Glutamatergic neuron (in vitro differentiated cells): ENCODE data around the gene IL17RB. TPM values are rescaled to one million over a fixed set of nuclear protein-coding genes. Genes with fewer than 3 reads are reported as not detected.

Source experiments
- DNase-seq: peaks from one replicate; pipeline ENCODE4 v3.0.0; 2022
- H3K27ac Mint-ChIP-seq: one replicate; pipeline ENCODE4 v1.8.0; 2020; ENCODE audit warnings: mild to moderate bottlenecking, mixed read lengths, inconsistent platforms; ENCODE audit not compliant: unreplicated experiment
- H3K27me3 Mint-ChIP-seq: one replicate; pipeline ENCODE4 v1.8.0; 2020; ENCODE audit warnings: mild to moderate bottlenecking, moderate library complexity, mixed read lengths, inconsistent platforms; ENCODE audit not compliant: unreplicated experiment
- H3K36me3 Mint-ChIP-seq: one replicate; pipeline ENCODE4 v1.8.0; 2020; ENCODE audit warnings: mild to moderate bottlenecking, mixed read lengths, inconsistent platforms; ENCODE audit not compliant: unreplicated experiment
- H3K4me1 Mint-ChIP-seq: one replicate; pipeline ENCODE4 v1.8.0; 2020; ENCODE audit warnings: mild to moderate bottlenecking, low read depth, mixed read lengths, inconsistent platforms; ENCODE audit not compliant: unreplicated experiment
- H3K4me3 Mint-ChIP-seq: one replicate; pipeline ENCODE4 v1.8.0; 2020; ENCODE audit warnings: mild to moderate bottlenecking, mixed read lengths, inconsistent platforms; ENCODE audit not compliant: unreplicated experiment
- H3K9me3 Mint-ChIP-seq: one replicate; pipeline ENCODE4 v1.8.0; 2020; ENCODE audit warnings: mild to moderate bottlenecking, moderate library complexity, mixed read lengths, inconsistent platforms; ENCODE audit not compliant: unreplicated experiment
- CTCF ChIP-seq: fragments of 200-600 bp; sonication (generic); IDR thresholded peaks from one replicate; pipeline ENCODE4 v1.5.0; 2021; ENCODE audit not compliant: partially characterized antibody, unreplicated experiment
- total RNA-seq: library from RNA; stranded (reverse); fragmentation: NEBNext Ultra II Directional; extraction: Animal tissue kit (Norgen Biotek cat#: 25700); gene quantifications from one replicate; pipeline ENCODE4 v1.2.1, GENCODE V29; 2021; ENCODE audit not compliant: unreplicated experiment

The IL17RB gene
- total RNA-seq, 1 donor from 2014 or later: 0.78 TPM

DNA sequence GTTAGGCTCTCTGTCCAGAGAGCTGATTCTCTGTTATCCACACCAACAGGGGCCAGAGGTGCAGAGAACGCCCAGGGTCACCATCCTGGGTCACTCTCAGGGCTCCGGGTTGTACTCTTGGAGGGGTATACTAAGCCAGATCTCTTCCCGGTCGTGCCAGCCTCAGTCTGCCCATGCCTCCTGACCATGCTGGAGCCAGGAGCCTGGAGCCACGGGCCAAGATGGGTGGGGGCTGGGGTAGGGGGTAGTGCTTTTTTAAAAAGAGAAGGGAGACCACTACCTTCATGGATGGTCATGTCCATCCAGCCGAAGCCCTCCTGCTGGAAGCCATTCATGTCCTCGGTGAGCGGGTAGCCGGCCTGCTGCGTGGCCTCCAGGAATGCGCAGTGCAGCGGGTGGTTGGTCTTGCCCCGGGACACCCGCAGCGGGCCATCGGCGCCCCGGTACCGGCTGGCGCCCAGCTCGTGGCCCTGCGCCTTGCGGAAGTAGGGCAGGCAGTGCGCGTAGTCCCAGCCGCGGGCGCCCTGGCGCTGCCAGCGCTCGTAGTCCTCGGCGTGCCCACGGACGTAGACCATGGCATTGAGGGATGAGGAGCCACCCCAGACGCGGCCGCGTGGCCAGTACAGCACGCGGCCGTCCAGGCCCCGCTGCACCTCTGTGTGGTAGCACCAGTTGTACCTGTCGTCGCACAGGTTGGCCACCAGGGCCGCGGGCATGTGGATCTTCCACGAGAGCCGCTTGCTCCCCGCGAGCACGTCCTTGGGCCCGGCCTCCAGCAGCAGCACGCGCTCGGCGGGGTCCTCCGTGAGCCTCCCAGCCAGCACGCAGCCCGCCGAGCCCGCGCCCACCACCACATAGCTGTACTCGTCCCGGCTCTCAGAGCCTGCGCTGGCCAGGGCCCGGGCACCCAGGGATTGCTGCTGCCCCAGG lies 23.1 kb upstream of the IL17RB start:
- H3K27me3 Mint-ChIP-seq: no peaks in the 10 kb centered on the region
- peak; percentile 16 for DNase-seq
- peaks cover 5% of the 10 kb centered on the region for H3K9me3 Mint-ChIP-seq
- no peaks in the 10 kb centered on the region for H3K36me3 Mint-ChIP-seq
- no peak overlapping the region for H3K4me3 Mint-ChIP-seq
- TF ChIP-seq CTCF: no peak
- no peak overlapping the region for H3K27ac Mint-ChIP-seq
- H3K4me1 Mint-ChIP-seq: peaks cover 6% of the 10 kb centered on the region

DNA sequence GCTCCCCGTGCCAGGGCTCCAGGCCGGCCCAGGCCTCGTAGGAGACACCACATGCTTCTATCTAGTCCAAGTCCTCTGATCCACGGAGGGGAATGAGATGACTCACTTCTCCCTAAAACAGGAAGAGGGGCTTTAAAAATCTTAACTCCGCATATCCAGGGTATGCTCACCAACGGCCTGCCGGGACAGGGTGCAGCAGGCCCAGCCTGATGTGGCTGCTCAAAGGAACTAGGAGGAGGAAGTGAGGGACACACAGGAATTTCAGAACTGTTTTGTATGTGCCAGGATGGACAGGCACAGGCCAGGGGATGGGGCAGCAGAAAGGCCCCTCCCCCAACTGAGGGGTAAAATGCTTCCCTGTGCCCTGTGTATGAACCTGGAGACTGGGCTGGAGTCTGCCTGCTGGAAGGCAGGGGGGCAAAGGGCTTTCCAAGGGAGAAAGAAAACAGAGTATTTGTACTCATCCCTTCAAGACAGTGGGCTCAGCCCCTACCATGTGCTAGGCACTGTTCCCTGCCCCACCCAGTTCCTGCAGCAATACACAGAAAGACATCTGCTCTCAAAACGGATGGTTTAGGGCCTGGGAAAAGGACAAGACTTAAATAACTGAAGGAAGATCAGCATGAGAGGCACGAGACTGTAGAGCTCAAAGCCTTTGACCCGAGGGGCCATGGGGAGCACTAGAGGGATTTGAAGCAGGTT lies 22.3 kb upstream of the IL17RB start:
- H3K4me3 Mint-ChIP-seq: no peak overlapping the region
- peaks cover 6% of the 10 kb centered on the region for H3K4me1 Mint-ChIP-seq
- peak; percentile 4 for DNase-seq
- H3K36me3 Mint-ChIP-seq: no peaks in the 10 kb centered on the region
- H3K9me3 Mint-ChIP-seq: peaks cover 3% of the 10 kb centered on the region
- H3K27me3 Mint-ChIP-seq: no peaks in the 10 kb centered on the region
- H3K27ac Mint-ChIP-seq: no peak overlapping the region
- no peak for TF ChIP-seq CTCF

DNA sequence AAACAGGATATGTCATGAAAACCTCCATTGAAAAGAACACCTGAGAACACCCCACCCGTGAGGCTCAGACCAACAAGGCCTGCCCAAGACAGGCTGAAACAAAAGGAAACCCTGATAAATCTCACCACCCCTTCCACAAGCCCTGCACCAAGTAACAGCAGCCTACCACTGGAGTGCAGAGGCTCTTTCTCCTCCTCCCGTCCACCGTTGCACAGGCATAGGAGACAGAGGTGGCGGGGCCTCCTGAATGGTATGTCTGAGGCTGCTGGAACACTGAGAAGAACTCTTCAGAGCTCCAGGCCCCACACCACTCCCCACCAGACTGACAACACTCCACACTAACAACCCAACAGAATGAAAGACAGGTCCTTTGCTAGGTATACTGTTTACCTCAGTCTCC lies 21.6 kb upstream of the IL17RB start:
- peaks cover 3% of the 10 kb centered on the region for H3K9me3 Mint-ChIP-seq
- H3K4me1 Mint-ChIP-seq: peaks cover 6% of the 10 kb centered on the region
- no peak overlapping the region for H3K27ac Mint-ChIP-seq
- H3K36me3 Mint-ChIP-seq: no peaks in the 10 kb centered on the region
- no peaks in the 10 kb centered on the region for H3K27me3 Mint-ChIP-seq
- DNase-seq: no peak
- TF ChIP-seq CTCF: no peak
- H3K4me3 Mint-ChIP-seq: no peak overlapping the region

GRCh38 chr3:53826048-53826447 lies 20.3 kb upstream of the IL17RB start:
- DNase-seq: no peak
- TF ChIP-seq CTCF: no peak
- peaks cover 3% of the 10 kb centered on the region for H3K9me3 Mint-ChIP-seq
- H3K27ac Mint-ChIP-seq: no peak overlapping the region
- H3K4me3 Mint-ChIP-seq: no peak overlapping the region
- no peaks in the 10 kb centered on the region for H3K27me3 Mint-ChIP-seq
- no peaks in the 10 kb centered on the region for H3K36me3 Mint-ChIP-seq
- peaks cover 6% of the 10 kb centered on the region for H3K4me1 Mint-ChIP-seq

GRCh38 chr3:53828581-53828980 lies 17.8 kb upstream of the IL17RB start:
- TF ChIP-seq CTCF: no peak
- Mint-ChIP-seq H3K4me1 (peaks cover 6% of the 10 kb centered on the region), H3K36me3 (no peaks in the 10 kb centered on the region), H3K27me3 (no peaks in the 10 kb centered on the region), H3K27ac (no peak overlapping the region), H3K4me3 (no peak overlapping the region), H3K9me3 (no peaks in the 10 kb centered on the region)
- no peak for DNase-seq
